Measurements from ENCODE around the gene TCF4. TPM values are rescaled to one million over a fixed set of nuclear protein-coding genes. Genes with fewer than 3 reads are reported as not detected.

Gene TCF4
- total RNA-seq, 1 donor from 2014 or later: 159 TPM

DNA sequence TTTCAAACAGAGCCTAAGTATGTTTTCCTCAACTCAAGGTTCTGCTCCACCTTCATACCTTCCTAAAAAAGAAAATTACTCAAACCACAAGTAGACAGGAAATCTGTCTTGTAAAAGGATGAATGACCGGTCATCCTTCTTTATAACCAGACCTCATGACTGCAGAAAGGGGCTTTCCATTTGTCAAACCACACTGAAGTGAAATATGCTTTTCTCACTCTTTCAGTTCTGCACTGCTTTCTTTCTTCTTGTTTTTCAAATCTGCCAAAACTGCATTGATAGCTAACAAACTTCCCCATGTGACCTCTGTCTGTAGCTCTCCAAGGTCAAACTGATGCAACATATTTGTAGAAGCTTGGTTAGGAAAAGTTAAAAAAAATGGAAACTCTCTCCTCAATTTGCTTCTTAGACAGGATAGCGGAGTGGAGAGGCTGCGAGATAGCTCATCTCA, 319.8 kb downstream of the TCF4 start:
- no peak for DNase-seq (ENCODE audit: low spot score)

DNA sequence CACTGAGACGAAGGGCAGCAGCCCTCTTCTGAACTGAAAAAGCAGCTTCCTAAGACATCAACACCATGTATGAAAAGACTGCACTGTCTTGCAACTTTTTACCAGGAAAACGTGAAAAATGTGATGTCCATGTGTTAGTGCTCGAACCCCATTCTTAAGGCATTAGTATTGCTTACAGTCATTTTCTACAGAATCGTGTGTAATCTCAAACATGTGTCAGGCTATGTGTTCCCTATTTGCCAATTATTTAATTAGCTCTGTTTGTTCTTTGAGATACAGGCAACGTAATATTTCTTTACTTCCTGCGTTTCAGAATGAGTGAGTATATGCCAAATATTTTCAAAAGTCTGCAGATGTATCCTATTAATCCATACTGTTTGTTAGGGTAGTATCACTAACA, 321.0 kb downstream of the TCF4 start:
- DNase-seq (ENCODE audit: low spot score): no peak

DNA sequence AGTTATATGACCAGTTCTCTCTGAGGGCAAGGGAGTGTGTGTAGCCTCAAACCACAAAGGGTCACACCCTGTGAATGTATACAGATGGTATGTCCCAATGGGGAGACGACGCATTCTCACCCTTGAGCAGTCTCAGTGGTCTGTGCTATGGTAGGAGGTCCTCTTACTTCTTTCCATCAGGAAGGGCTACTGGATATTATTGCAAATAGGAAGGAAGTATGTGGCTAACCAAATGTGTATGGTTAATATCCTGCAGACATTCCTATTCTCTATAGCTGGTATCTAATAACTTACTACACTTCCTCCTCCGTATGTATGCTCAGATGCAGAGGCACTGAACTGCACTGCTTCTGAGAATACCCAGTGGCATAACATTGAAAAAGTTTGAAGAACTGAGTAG, 322.0 kb downstream of the TCF4 start:
- DNase-seq (ENCODE audit: low spot score): no peak

GRCh38 chr18:55265130-55265675, 322.8 kb downstream of the TCF4 start:
- DNase-seq (ENCODE audit: low spot score): no peak

GRCh38 chr18:55264108-55264507, 323.9 kb downstream of the TCF4 start:
- no peak for DNase-seq (ENCODE audit: low spot score)

- no peak for DNase-seq (ENCODE audit: low spot score)
Measured at GRCh38 chr18:55262021-55262560, 325.9 kb downstream of the TCF4 start.

- DNase-seq (ENCODE audit: low spot score): no peak
Measured at GRCh38 chr18:55261253-55261652, 326.7 kb downstream of the TCF4 start.

GRCh38 chr18:55258088-55258487, 329.9 kb downstream of the TCF4 start:
- DNase-seq (ENCODE audit: low spot score): no peak

GRCh38 chr18:55256929-55257289, 331.1 kb downstream of the TCF4 start:
- DNase-seq (ENCODE audit: low spot score): no peak

DNA sequence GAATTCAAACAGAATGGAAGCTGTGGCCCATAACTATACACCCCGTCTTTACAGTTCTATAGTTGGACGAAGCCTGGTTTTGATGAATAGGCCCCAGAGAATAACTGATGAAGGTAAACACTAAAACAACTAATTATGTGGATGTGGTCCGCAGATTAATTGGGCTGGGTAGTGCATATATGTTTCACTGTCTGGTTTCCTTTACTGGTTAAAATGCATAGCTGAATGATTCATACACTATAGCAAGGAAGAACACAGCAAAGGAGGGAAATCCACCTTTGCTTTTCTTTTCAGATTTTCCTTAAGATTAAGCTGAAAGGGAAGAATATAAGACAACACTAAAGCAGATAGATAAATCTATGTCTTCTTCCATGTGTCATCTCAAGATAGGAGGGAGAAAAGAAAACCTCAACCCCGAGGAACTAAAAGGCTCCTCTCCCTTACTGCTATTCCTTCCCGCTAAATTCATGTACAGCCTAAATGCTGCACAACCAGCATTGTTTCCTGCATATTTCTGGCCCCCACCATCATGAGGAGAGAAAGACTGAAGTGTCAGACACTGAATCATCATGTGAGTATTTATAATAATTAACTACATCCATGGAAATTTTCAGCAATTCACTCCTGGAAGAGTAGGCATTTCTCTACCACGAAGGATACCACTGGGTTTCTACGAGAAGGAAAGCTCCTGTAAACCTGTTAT, 331.6 kb downstream of the TCF4 start:
- DNase-seq (ENCODE audit: low spot score): no peak

GRCh38 chr18:55253814-55254213, 334.2 kb downstream of the TCF4 start:
- DNase-seq (ENCODE audit: low spot score): no peak

GRCh38 chr18:55252901-55253300, 335.1 kb downstream of the TCF4 start:
- no peak for DNase-seq (ENCODE audit: low spot score)

DNA sequence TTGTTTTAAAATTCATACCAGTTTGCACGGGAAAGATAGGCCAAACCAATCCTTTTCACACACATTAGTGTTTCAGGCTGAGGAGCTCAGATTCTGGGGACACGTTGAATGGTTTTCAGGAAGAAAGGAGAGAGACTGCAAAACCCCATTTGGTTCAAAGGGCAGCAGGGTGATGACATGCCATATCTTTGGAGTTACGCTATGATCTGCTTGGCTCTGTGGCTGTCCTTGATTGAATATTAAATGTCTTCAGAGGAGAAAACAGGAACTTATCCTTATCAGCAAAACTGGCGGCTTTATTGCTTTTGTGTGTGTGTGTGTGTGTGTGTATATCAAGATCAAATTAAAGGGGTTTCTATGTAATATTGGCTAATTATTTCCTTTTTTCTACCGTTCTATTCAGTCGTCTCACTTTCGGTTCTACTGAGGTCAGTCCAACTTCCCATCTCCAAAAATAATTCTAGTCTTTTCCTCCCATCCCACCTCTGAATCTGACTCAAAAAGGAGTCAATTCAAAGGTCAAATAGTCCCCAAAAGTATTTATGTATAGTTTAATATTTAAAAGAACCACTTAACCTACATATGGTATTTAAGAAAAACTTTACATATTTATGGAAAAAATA, 335.8 kb downstream of the TCF4 start:
- no peak for DNase-seq (ENCODE audit: low spot score)

DNA sequence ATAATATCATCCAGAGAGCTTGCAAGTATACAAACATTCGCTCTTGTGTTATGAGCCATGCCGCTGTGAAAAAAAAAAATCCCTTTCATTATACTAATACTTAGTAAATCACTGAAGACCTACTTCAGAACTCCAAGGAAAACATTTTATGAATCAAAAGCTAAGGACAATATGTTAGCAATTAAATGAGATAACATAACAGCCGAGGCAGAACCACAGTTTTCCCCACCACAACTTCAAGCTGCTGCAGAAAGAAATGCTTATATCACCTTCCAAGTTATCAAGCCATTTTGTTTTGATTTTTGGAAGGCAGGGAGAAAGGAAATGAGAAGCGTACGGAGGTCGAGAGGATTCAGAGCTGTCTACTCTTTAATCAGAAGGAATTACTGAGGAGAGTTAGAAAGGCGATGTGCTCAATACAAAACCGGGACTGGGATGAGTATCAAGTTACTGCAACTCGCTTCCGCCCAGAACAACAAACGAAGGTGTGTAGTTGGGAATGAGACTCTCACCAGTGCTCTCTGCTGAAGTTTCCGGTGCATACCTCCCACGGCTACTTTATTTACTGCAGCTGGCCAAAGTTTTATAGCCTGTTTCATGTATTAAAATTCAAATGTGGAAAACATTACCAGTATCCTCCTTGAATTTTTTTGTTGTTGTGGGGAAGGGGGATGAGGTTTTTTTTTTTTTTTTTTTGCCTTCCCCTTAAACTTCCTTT, 336.6 kb downstream of the TCF4 start:
- DNase-seq (ENCODE audit: low spot score): no peak

DNA sequence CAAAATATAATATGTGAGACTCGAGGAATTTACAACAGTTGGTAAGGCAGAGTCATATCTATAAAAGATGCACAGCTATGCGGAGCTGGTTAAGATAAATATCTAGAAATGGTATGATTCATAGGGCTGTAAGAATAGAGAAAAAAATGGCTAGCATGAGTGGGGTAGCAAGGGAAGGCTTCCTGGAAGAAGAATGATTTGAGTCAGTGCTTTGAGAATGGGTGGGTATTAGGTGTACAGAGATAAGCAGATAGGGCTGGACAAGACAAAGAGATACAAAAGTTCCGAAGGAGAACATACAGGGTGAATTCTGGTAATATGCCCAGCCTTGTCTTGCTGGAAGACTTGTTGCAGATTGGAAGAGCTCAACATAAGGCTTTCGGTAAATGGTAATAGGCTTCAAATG, 337.2 kb downstream of the TCF4 start:
- DNase-seq (ENCODE audit: low spot score): no peak

GRCh38 chr18:55249550-55249949, 338.4 kb downstream of the TCF4 start:
- DNase-seq (ENCODE audit: low spot score): no peak

- DNase-seq (ENCODE audit: low spot score): no peak
Measured at GRCh38 chr18:55248495-55248894, 339.5 kb downstream of the TCF4 start.

DNA sequence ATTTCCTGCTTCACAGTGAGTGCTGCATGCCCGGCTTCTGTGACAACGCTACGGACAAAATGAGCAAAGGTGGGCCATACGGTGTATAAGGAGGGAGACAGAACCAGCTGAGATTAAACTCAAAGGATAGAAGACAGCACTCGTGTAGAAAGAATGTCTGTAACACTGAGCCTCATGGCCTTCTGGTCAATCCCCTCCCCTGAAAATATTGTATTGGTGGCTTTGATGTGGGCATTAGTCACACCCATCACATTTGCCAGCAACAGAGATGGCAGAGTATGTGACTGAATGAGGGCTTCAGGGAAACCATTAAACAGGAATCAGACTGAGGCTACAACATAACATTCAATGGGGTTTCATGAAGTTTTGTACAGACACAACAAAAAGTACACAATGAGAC, 341.0 kb downstream of the TCF4 start:
- no peak for DNase-seq (ENCODE audit: low spot score)

- no peak for DNase-seq (ENCODE audit: low spot score)
Measured at GRCh38 chr18:55246278-55246677, 341.7 kb downstream of the TCF4 start.

DNA sequence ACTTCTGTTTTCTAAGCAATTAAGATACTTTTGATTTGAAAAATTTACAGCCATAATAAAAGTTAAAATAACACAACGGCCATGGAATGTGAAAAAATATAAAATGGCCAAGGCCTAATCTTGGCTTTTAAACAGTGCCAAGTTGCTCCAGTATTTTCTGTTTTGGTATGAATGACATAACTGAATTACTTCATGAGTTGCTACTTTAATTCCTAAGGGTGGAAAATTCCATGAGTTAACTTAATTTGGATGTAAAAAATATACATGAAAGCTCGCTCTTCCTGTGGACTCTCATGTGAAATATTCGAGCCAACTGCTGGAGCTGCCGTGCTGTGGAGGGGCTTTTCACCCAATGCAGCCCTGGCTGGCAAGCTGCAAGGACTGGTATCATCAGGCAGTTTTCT, 342.8 kb downstream of the TCF4 start:
- no peak for DNase-seq (ENCODE audit: low spot score)

DNA sequence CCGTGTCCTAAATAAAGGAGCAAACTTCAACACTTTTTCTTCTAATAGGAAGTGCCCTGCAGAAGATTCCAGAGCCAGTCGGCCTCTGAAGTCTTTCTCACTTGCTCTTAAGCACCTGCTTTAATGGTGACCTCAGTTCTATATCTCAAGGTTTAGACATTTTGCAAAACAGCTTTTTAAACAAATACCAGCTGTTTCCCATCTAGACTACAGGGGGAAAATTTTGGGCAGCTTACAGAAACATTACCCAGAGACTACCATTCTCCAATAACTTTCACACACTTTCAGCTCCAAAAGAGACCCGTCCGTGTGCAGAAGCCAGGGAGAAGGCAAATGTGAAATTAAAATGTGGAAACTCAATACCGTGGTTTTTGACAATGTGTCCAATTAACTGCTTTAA, 343.4 kb downstream of the TCF4 start:
- no peak for DNase-seq (ENCODE audit: low spot score)

GRCh38 chr18:55243857-55244256, 344.1 kb downstream of the TCF4 start:
- no peak for DNase-seq (ENCODE audit: low spot score)
